Heart right ventricle (tissue), 16 donors: ENCODE results near the gene TMTC1. TPM values are rescaled to one million over a fixed set of nuclear protein-coding genes. Genes with fewer than 3 reads are reported as not detected.

ENCODE experiments used
- ATAC-seq, 8 donors: fragments of 200-7000 bp; cut with Tn5 transposase; one replicate each; pipeline ENCODE4 v1.9.1; 2020; ENCODE audit warnings: mild to moderate bottlenecking in 8 of 8, moderate library complexity in 8 of 8, moderate number of reproducible peaks in 1 of 8
- DNase-seq, 2 donors: peaks; one replicate each; pipeline ENCODE4 v3.0.0-alpha.2; 2020
- H3K27ac ChIP-seq, 10 donors: fragments of 200-600 bp; sonication (generic) in 2 of 10; one replicate each; pipeline versions ENCODE4 v1.5.0 to v1.8.0; 2020 to 2022; ENCODE audit warnings: mild to moderate bottlenecking in 3 of 10
- H3K27me3 ChIP-seq, 7 donors: fragments of 200-600 bp; one replicate each; pipeline ENCODE4 v1.8.0; 2021 to 2022; ENCODE audit warnings: mild to moderate bottlenecking in 2 of 7
- H3K36me3 ChIP-seq, 9 donors: fragments of 200-600 bp; sonication (generic) in 1 of 9; one replicate each; pipeline versions ENCODE4 v1.5.0 to v1.8.0; 2020 to 2022; ENCODE audit warnings: mild to moderate bottlenecking in 2 of 9
- H3K4me1 ChIP-seq, 9 donors: fragments of 200-600 bp; sonication (generic) in 1 of 9; one replicate each; pipeline versions ENCODE4 v1.5.0 to v1.8.0; 2020 to 2022; ENCODE audit warnings: mild to moderate bottlenecking in 4 of 9
- H3K4me3 ChIP-seq, 10 donors: fragments of 200-600 bp; sonication (generic) in 2 of 10; one replicate each; pipeline versions ENCODE4 v1.5.0 to v1.8.0; 2020 to 2022; ENCODE audit warnings: mild to moderate bottlenecking in 7 of 10, moderate library complexity in 2 of 10
- H3K9me3 ChIP-seq, 11 donors: fragments of 200-600 bp in 10 of 11; sonication (generic) in 2 of 11; one replicate each; pipeline versions ENCODE4 v1.5.0 to v1.8.0; 2013 to 2022; ENCODE audit warnings: mild to moderate bottlenecking in 2 of 11, control low read depth in 1 of 11, moderate library complexity in 1 of 11
- WGBS, 2 donors: extraction: QIAGEN DNeasy Blood & Tissue Kit; methylation state at CpG; one replicate each; pipeline ENCODE4 v1.1.7; 2013; ENCODE audit warnings: inconsistent platforms in 1 of 2; 5-methylcytosine and 5-hydroxymethylcytosine counted together
- intact Hi-C, 10 donors: fragments of 100-400 bp; cut with DNase I; formaldehyde crosslinking; loops; one replicate each; pipeline versions ENCODE4 v1.11.1 to v1.14.2; 2022
- polyA plus RNA-seq, 2 donors: library from polyadenylated mRNA; stranded (reverse); fragments of 200-250 nt; gene quantifications; one replicate each; pipeline ENCODE4 v1.2.3, GENCODE V29; 2013
- total RNA-seq, 10 donors: library from RNA; stranded (reverse); fragmentation: NEBNext Ultra II Directional in 3 of 10; extraction: Animal tissue kit (Norgen Biotek cat#: 25700) in 3 of 10; gene quantifications; one replicate each; pipeline versions ENCODE4 v1.2.1 to v1.2.4, GENCODE V29; 2021 to 2023
- TF ChIP-seq, protein P1 (sequence below), 9 donors: fragments of 200-600 bp; sonication (generic) in 2 of 9; IDR thresholded peaks; one replicate each; pipeline versions ENCODE4 v1.5.0 to v1.8.0; 2021 to 2022; ENCODE audit warnings: antibody characterized with exemption in 9 of 9, mild to moderate bottlenecking in 5 of 9, moderate library complexity in 1 of 9
- donor health status: Arrhythmogenic right ventricular cardiomyopathy.
- donor health status: ischemic (EF 13 %, LVEDD 7.1; RV severe dilation, severe dysfunction).
- donor health status: healthy with polysubstance abuse.
- donor health status: DM: no; HTN: yes; CAD: no.
- donor health status: DM: no; HTN: no; CAD: no.
- donor health status: ischemic (EF 25% LVEDD 6.9; RV normal size, moderate dysfunction).
- donor health status: ischemic (EF 25% LVEDD 5.7; RV mildly dilated, moderate dysfunction).
- donor health status: healthy.
- donor health status: DM: yes; HTN: yes; CAD: no.
- donor health status: Ischemic cardiomyopathy.
- donor health status: ischemic (EF 35%, LVEDD 5.7; RV mildly dilated, moderate dysfunction).
- donor health status: nonischemic (EF 11% LVEDD 7.7; RV severe dilation, severe dysfunction).
- donor health status: DM: yes; HTN: yes; CAD: no.
- donor health status: PGD.
- donor health status: ischemic (EF 29% LVEDD 5.4; RV normal size, mild dysfunction).
- donor health status: nonischemic (EF 23%, LVEDD 6.1; RV moderate dilation, normal function).

TMTC1 gene
- total and polyA plus RNA-seq, 12 donors: 9.6 to 54.2 (median 22.9) TPM

DNA sequence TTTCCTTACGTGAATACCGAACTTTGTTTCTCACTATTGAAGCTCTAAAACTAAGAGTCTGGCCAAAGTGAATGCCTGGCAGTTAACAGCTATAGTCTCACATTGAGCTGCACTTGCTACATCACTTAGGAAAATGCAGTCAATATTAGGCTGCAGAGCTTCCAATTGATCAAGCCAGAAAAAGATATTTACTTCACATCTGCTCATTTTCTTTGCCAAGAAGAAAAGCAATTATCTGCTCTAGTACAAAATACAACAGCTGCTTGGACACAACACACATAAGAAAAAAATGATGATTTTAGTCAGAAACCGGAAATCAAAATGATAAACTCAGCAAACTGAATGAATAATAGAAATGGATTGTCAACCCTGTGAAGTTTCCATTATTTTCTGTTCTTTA, 45.4 kb downstream of the TMTC1 start:
- H3K27ac ChIP-seq: peak overlapping the region in 8 of 10 donors; percentile 5 to 66 (median 30)
- peaks cover 12 to 99% (median 83%) of the 10 kb centered on the region in 9 donors for H3K4me1 ChIP-seq
- 61 to 72% methylated on average over 3 of the region's 3 CpGs for WGBS, 2 donors
- peaks cover 0 to 13% (median 0%) of the 10 kb centered on the region in 9 donors for H3K36me3 ChIP-seq
- intact Hi-C loops: loop anchor here in 3 of 10 donors (5.0 to 10.0 kb wide), 2 partner anchors 44 to 184 kb away; partner anchors contain the start of gene TMTC1 (in 2 of the 3)
- DNase-seq: no peak
- TF ChIP-seq, protein P1, sequence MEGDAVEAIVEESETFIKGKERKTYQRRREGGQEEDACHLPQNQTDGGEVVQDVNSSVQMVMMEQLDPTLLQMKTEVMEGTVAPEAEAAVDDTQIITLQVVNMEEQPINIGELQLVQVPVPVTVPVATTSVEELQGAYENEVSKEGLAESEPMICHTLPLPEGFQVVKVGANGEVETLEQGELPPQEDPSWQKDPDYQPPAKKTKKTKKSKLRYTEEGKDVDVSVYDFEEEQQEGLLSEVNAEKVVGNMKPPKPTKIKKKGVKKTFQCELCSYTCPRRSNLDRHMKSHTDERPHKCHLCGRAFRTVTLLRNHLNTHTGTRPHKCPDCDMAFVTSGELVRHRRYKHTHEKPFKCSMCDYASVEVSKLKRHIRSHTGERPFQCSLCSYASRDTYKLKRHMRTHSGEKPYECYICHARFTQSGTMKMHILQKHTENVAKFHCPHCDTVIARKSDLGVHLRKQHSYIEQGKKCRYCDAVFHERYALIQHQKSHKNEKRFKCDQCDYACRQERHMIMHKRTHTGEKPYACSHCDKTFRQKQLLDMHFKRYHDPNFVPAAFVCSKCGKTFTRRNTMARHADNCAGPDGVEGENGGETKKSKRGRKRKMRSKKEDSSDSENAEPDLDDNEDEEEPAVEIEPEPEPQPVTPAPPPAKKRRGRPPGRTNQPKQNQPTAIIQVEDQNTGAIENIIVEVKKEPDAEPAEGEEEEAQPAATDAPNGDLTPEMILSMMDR (IDR thresholded peaks at IDR 0.05): no peak
- ATAC-seq: peak in 2 of 8 donors; percentile 4 to 13
- H3K9me3 ChIP-seq: no peaks in the 10 kb centered on the region
- no peak overlapping the region for H3K4me3 ChIP-seq
- H3K27me3 ChIP-seq: no peaks in the 10 kb centered on the region

DNA sequence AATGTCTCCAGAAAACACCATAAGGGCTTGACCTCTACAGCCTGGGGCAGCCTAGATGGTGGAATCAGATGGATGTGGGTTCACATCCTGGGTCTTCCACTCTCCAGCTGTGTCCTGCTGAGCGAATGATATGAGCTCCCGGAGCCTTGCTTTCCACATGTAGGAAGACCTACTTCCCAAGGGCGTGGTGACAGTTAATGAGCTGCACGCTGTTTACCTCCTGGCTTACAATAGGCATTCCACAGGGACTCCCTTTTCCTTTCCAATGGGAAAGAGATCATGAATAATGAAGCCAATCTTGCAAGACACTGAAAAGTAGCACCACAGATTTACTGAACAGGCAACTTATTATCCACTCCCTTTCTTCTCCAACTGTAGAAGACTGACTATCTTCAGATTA, 46.1 kb downstream of the TMTC1 start:
- H3K27me3 ChIP-seq: no peaks in the 10 kb centered on the region
- H3K36me3 ChIP-seq: peaks cover 0 to 13% (median 0%) of the 10 kb centered on the region in 9 donors
- WGBS, 2 donors: 54 to 56% methylated on average over 4 of the region's 4 CpGs
- no peak overlapping the region for H3K4me3 ChIP-seq
- peak overlapping the region in 9 of 10 donors; percentile 6 to 66 (median 41) for H3K27ac ChIP-seq
- ATAC-seq (peak in 7 of 8 donors; percentile 18 to 54 (median 51)), DNase-seq (no peak)
- H3K4me1 ChIP-seq: peaks cover 13 to 99% (median 87%) of the 10 kb centered on the region in 9 donors
- TF ChIP-seq, protein P1 (IDR thresholded peaks at IDR 0.05): no peak
- intact Hi-C loops: loop anchor here in 3 of 10 donors (5.0 to 10.0 kb wide), 2 partner anchors 45 to 183 kb away; partner anchors contain the start of gene TMTC1 (in 2 of the 3)
- no peaks in the 10 kb centered on the region for H3K9me3 ChIP-seq

DNA sequence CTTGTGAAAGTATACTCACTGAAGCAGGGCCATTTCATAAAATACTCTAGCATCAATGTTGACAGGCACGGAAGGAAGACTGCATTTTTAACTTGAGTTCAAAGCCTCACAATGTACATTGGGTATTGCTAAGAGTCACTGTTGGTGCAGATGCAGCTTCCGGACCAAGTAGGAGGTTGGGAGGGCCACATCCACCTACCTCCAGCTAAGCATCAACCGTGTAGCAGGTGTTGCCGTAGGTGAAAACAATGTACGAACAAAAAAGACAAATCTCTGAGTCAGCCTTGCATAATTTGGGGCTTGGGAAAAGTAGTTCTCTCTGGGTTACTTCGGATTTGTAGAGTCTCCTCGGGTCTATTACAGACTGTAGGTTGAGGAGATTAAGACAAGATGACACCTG, 48.1 kb downstream of the TMTC1 start:
- H3K27me3 ChIP-seq: no peaks in the 10 kb centered on the region
- DNase-seq (no peak), ATAC-seq (no peak)
- peaks cover 23 to 99% (median 81%) of the 10 kb centered on the region in 9 donors for H3K4me1 ChIP-seq
- peaks cover 0 to 13% (median 0%) of the 10 kb centered on the region in 9 donors for H3K36me3 ChIP-seq
- intact Hi-C loops: loop anchor here in 3 of 10 donors (5.0 to 10.0 kb wide), 2 partner anchors 47 to 181 kb away; partner anchors contain the start of gene TMTC1 (in 2 of the 3)
- H3K9me3 ChIP-seq: no peaks in the 10 kb centered on the region
- H3K27ac ChIP-seq: peak overlapping the region in 2 of 10 donors; percentile 51 to 66
- no peak overlapping the region for H3K4me3 ChIP-seq
- WGBS, 2 donors: 81 to 82% methylated on average over 7 of the region's 7 CpGs
- TF ChIP-seq, protein P1 (IDR thresholded peaks at IDR 0.05): no peak

DNA sequence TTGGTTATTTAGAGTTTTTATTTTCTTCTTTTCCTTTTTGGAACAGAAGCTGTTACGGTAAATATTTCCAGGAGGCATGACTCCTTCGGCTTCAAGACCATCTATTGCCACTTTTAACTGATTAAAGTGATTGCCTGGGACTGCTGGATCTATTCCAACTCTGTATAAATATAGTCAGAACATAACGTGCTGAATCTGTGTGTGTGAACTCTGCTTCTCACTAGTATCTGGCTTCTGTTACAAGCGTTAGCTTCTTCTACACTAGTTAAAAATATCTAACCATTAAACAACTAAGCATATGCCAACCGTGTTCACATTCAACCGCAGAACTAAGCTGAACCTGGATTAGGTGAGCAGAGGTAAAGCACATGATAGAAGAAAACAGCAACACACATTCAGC, 49.0 kb downstream of the TMTC1 start:
- H3K27ac ChIP-seq: peak overlapping the region; percentile 14 to 70 (median 54)
- no peaks in the 10 kb centered on the region for H3K27me3 ChIP-seq
- H3K9me3 ChIP-seq: no peaks in the 10 kb centered on the region
- intact Hi-C loops: loop anchor here in 3 of 10 donors (5.0 to 10.0 kb wide), 2 partner anchors 48 to 180 kb away; partner anchors contain the start of gene TMTC1 (in 2 of the 3)
- peaks cover 0 to 13% (median 0%) of the 10 kb centered on the region in 9 donors for H3K36me3 ChIP-seq
- ATAC-seq (peak in 6 of 8 donors; percentile 16 to 84 (median 52)), DNase-seq (no peak)
- H3K4me1 ChIP-seq: peaks cover 24 to 97% (median 85%) of the 10 kb centered on the region in 9 donors
- H3K4me3 ChIP-seq: no peak overlapping the region
- 27 to 36% methylated on average over 6 of the region's 6 CpGs for WGBS, 2 donors
- TF ChIP-seq, protein P1 (IDR thresholded peaks at IDR 0.05): no peak
